ENCODE data around the gene PCDHGA8.
"Not testable (repeated sequence)": the region's sequence is repeated elsewhere in the genome, so short reads cannot be mapped to it uniquely, and the experiment has no call there.

The PCDHGA8 gene

GRCh38 chr5:141392429-141393198 is at the start of gene PCDHGA8:
Gene PCDHGA8 (plus strand): TSS chr5:141392633. CDS start chr5:141392814, 181 bp downstream.
- TF ChIP-seq CTCF (conservative IDR thresholded peaks at IDR 0.05; ENCODE audit: low read depth, low read length): peak; percentile 9
- DNase-seq (ENCODE audit: low read depth): no peak
- no peak within 1 kb of the TSS for H3K4me3 ChIP-seq (ENCODE audit: low read length)

- H3K4me3 ChIP-seq (ENCODE audit: low read length): no peak overlapping the region
- TF ChIP-seq CTCF (conservative IDR thresholded peaks at IDR 0.05; ENCODE audit: low read depth, low read length): no peak
- DNase-seq (ENCODE audit: low read depth): no peak
Observed at GRCh38 chr5:141342773-141343172, 49.7 kb upstream of the PCDHGA8 start.

GRCh38 chr5:141343242-141343952 is 49.0 kb upstream of the PCDHGA8 start, which contains the start of gene PCDHGA3:
Gene PCDHGA3 (plus strand): TSS chr5:141343829. CDS start chr5:141344034, 205 bp downstream.
- DNase-seq (ENCODE audit: low read depth): no peak
- peak within 1 kb of the TSS; percentile 37 for H3K4me3 ChIP-seq (ENCODE audit: low read length)
- peak; percentile 46 for TF ChIP-seq CTCF (conservative IDR thresholded peaks at IDR 0.05; ENCODE audit: low read depth, low read length)

GRCh38 chr5:141343953-141344463 is 48.4 kb upstream of the PCDHGA8 start:
- DNase-seq (ENCODE audit: low read depth): no peak
- H3K4me3 ChIP-seq (ENCODE audit: low read length): peak overlapping the region; percentile 37
- no peak for TF ChIP-seq CTCF (conservative IDR thresholded peaks at IDR 0.05; ENCODE audit: low read depth, low read length)

GRCh38 chr5:141345327-141345726 is 47.1 kb upstream of the PCDHGA8 start:
- no peak for TF ChIP-seq CTCF (conservative IDR thresholded peaks at IDR 0.05; ENCODE audit: low read depth, low read length)
- no peak for DNase-seq (ENCODE audit: low read depth)
- no peak overlapping the region for H3K4me3 ChIP-seq (ENCODE audit: low read length)

GRCh38 chr5:141346017-141346416 is 46.4 kb upstream of the PCDHGA8 start:
- H3K4me3 ChIP-seq (ENCODE audit: low read length); DNase-seq (ENCODE audit: low read depth): not testable (repeated sequence)

- no peak for DNase-seq (ENCODE audit: low read depth)
- peak; percentile 50 for TF ChIP-seq CTCF (conservative IDR thresholded peaks at IDR 0.05; ENCODE audit: low read depth, low read length)
- H3K4me3 ChIP-seq (ENCODE audit: low read length): peak within 1 kb of the TSS; percentile 26
Observed at GRCh38 chr5:141349917-141350619, 42.4 kb upstream of the PCDHGA8 start, which contains the start of gene PCDHGB1. Gene PCDHGB1 (plus strand): TSS chr5:141350099. CDS start chr5:141350261, 162 bp downstream.
